MCF 10A (cell line): ENCODE results near the gene ETNK2. TPM values are rescaled to one million over a fixed set of nuclear protein-coding genes. Genes with fewer than 3 reads are reported as not detected.
A peak's percentile ranks its signal among the peaks of the same experiment; 100 is the strongest.

Source experiments
- BruUV-seq: library from RNA; stranded (reverse); fragments of 400-500 nt; replicated peaks from 2 replicates; lab custom pipeline; 2021; lab: Mats Ljungman, UMichigan
- CTCF ChIA-PET: fragments of 300-600 bp; sonication (Branson Sonifier 250); formaldehyde crosslinking; extraction: SDS; loops from one replicate; lab custom pipeline; 2021; ENCODE audit warnings: antibody characterized with exemption, inconsistent platforms; lab: Yijun Ruan, JAX
- POLR2A ChIA-PET: fragments of 300-600, 350-650 bp; sonication (Branson Sonifier 250); formaldehyde crosslinking; extraction: SDS; loops from one replicate; lab custom pipeline; 2020; ENCODE audit warnings: antibody characterized with exemption, inconsistent platforms; lab: Yijun Ruan, JAX
- DNase-seq: peaks from one replicate; pipeline ENCODE4 v3.0.0-alpha.2; 2018; ENCODE audit not compliant: unreplicated experiment
- H3K27ac Mint-ChIP-seq: one replicate; pipeline ENCODE4 v1.8.0; 2022; ENCODE audit warnings: mild to moderate bottlenecking, low read depth, mixed read lengths; ENCODE audit not compliant: unreplicated experiment
- H3K27me3 Mint-ChIP-seq: one replicate; pipeline ENCODE4 v1.8.0; 2022; ENCODE audit warnings: mixed read lengths; ENCODE audit not compliant: insufficient read depth, unreplicated experiment
- H3K36me3 Mint-ChIP-seq: one replicate; pipeline ENCODE4 v1.8.0; 2022; ENCODE audit warnings: mild to moderate bottlenecking, moderate library complexity, mixed read lengths; ENCODE audit not compliant: insufficient read depth, unreplicated experiment
- H3K4me1 Mint-ChIP-seq: one replicate; pipeline ENCODE4 v1.8.0; 2022; ENCODE audit warnings: mixed read lengths; ENCODE audit not compliant: insufficient read depth, unreplicated experiment
- H3K4me3 Mint-ChIP-seq: one replicate; pipeline ENCODE4 v1.8.0; 2022; ENCODE audit warnings: mild to moderate bottlenecking, moderate library complexity, mixed read lengths; ENCODE audit not compliant: unreplicated experiment
- H3K9me3 Mint-ChIP-seq: one replicate; pipeline ENCODE4 v1.8.0; 2022; ENCODE audit warnings: mixed read lengths; ENCODE audit not compliant: unreplicated experiment
- intact Hi-C: fragments of 100-400 bp; cut with micrococcal nuclease; formaldehyde crosslinking; loops from 2 replicates; pipeline ENCODE4 v1.14.1; 2022
- total RNA-seq: library from RNA; stranded (reverse); gene quantifications from 2 replicates; pipeline ENCODE4 v1.2.3, GENCODE V29; 2022
- TF ChIP-seq, protein P1 (sequence below): fragments of 200-600 bp; IDR thresholded peaks from one replicate; pipeline ENCODE4 v1.8.0; 2022; ENCODE audit warnings: antibody characterized with exemption, mild to moderate bottlenecking; ENCODE audit not compliant: unreplicated experiment

The ETNK2 gene
- total RNA-seq, 1 experiment from 2014 or later, result 9.5 TPM

DNA sequence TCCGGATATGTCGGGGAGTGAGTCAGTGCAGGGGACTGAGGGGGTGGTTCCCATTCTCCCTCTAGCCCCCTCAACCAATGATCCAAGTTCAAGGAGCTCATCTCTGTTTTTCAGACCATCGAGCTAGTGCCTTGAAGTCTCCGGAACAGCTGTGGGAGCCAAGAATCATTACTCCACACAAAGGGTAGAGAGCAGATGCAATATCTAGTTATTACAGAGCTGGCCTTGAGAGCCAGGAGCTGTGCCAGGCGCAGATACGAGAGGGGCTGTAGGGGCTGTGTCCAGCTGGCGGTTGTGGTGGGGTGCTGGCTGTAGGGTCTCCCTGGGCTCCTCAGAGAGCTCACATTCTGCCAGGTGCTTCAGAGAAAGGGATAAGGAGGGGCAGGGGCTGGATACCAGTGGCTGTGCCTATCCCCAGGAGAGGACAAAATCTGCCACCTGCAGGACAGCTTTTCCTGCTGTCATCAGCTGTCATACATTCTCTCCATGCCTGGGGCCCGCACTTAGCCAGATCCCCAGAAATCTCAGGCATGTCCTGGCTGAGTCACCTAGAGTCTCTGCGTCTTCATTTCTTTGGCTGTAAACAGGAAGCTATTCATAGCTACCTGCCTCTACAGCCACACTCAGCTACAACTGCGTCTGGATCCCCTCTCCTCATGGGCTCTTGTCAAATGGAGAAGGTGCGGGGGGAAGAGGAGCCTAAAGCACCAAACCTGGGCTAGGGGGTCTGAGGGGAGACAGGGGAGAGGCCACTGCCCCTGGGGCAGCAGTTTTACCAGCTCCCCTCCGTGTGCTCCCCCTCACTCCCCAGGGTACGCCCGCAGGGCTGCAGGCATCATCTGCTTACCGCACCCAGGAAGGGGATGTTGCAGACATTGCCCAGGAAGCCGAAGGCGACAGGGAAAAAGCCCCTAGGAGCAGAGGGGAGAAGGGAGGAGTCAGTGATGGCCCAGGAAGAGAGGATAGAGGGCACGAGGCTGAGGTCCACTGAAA is 46.8 kb upstream of the ETNK2 start:
- Mint-ChIP-seq H3K27ac (no peak overlapping the region), H3K4me1 (peaks cover 6% of the 10 kb centered on the region), H3K4me3 (no peak overlapping the region), H3K27me3 (peaks cover 17% of the 10 kb centered on the region), H3K9me3 (peaks cover 7% of the 10 kb centered on the region), H3K36me3 (no peaks in the 10 kb centered on the region)
- ChIA-PET POLR2A (interaction anchor here (0.6 to 1.8 kb wide), 18 partner anchors 14 to 315 kb away, joined by 3 to 12 read pairs (median 4); partner anchors contain the start of gene REN), CTCF (interaction anchor here (0.6 to 11.3 kb wide), 29 partner anchors 8 to 1229 kb away, joined by 3 to 505 read pairs (median 4); partner anchors contain the start of genes GOLT1A, REN and SNRPE)
- BruUV-seq, result no TSS peak
- TF ChIP-seq, protein P1, sequence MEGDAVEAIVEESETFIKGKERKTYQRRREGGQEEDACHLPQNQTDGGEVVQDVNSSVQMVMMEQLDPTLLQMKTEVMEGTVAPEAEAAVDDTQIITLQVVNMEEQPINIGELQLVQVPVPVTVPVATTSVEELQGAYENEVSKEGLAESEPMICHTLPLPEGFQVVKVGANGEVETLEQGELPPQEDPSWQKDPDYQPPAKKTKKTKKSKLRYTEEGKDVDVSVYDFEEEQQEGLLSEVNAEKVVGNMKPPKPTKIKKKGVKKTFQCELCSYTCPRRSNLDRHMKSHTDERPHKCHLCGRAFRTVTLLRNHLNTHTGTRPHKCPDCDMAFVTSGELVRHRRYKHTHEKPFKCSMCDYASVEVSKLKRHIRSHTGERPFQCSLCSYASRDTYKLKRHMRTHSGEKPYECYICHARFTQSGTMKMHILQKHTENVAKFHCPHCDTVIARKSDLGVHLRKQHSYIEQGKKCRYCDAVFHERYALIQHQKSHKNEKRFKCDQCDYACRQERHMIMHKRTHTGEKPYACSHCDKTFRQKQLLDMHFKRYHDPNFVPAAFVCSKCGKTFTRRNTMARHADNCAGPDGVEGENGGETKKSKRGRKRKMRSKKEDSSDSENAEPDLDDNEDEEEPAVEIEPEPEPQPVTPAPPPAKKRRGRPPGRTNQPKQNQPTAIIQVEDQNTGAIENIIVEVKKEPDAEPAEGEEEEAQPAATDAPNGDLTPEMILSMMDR, result peak; percentile 37
- DNase-seq, result peak; percentile 83
- intact Hi-C loops, result loop anchor here (1.0 to 2.0 kb wide), 2 partner anchors 36 to 338 kb away; partner anchors contain the start of gene SNRPE

DNA sequence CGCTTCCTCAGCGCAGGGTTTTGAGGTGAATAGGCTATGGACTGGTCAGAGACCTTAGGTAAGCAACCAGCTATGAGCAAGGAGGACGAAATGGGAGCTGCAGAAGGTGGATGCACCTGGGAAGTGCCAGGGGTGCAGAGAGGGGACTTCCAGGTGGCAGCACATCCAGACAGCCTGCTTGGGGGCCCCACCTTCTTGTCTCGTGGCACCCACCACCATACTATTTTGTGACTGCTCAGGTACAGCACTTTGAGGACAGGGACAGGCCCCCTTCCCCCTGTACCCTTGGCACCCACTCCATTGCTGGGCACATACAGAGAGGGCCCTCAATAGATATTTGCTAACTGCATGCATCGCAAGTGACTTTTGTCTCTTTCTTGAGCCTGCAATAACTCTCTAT is 45.2 kb upstream of the ETNK2 start:
- TF ChIP-seq, protein P1, result no peak
- Mint-ChIP-seq H3K4me1 (peaks cover 6% of the 10 kb centered on the region), H3K9me3 (peaks cover 7% of the 10 kb centered on the region), H3K4me3 (no peak overlapping the region), H3K27ac (no peak overlapping the region), H3K27me3 (peaks cover 30% of the 10 kb centered on the region), H3K36me3 (no peaks in the 10 kb centered on the region)
- ChIA-PET CTCF (interaction anchor here (0.6 to 11.3 kb wide), 4 partner anchors 9 to 323 kb away, joined by 3 to 505 read pairs (median 40); partner anchors contain the start of gene REN), POLR2A (interaction anchor here (0.9 kb wide), 1 partner anchor 311 kb away, joined by 3 read pairs; no protein-coding TSS in a partner anchor)
- intact Hi-C loops, result no loop called here
- DNase-seq, result no peak
- BruUV-seq, result no TSS peak

DNA sequence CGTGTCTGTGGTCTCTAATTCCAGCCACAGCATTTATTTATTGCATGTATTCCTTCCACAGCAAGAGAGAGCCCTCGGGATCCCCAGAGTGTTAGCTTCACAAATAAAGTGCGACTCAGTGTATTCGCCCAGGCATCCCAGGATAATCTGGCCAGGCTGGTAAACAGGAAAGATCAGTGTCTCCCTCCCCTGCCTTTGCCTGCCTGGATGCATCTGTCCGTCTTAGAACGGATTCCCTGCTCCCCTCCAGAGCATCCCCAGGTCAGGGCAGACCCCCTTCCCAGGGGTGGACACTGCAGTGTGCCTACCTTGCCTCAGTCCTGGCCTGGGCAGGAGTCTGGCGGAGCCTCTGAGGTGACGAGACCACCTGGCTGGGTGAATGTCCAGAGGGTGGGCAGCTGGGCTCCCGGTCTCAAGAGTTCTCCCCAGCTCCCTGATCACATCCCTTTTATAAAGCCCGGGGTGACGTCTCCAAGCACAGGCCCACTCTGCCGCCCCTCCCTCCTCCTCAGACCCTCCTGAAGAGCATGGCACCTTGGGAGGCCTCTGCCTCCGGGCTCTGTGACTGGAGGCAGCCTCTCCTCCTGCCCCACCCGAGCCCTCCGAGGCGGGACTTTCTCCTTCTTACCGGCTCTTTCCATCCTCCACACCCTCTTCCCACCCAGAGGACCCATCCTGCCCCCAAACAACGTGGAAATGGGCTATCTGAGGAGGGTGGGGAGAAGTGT is 44.4 kb upstream of the ETNK2 start, which contains the start of gene KISS1:
TSS of gene KISS1 (minus strand) at position 424 of the 728 bp plus-strand sequence. CDS start 3,615 bp downstream, outside the sequence.
- no peaks in the 10 kb centered on the region for H3K36me3 Mint-ChIP-seq
- POLR2A ChIA-PET, result interaction anchor here (0.9 kb wide), 1 partner anchor 312 kb away, joined by 3 read pairs; no protein-coding TSS in a partner anchor
- CTCF ChIA-PET, result interaction anchor here (0.5 to 11.3 kb wide), 5 partner anchors 16 to 708 kb away, joined by 3 to 505 read pairs (median 3); partner anchors contain the start of gene REN
- no TSS peak for BruUV-seq
- H3K27me3 Mint-ChIP-seq, result peaks cover 30% of the 10 kb centered on the region
- H3K27ac Mint-ChIP-seq, result no peak within 1 kb of the TSS
- H3K4me1 Mint-ChIP-seq, result peaks cover 6% of the 10 kb centered on the region
- no peak for DNase-seq
- H3K4me3 Mint-ChIP-seq, result no peak within 1 kb of the TSS
- intact Hi-C loops, result no loop called here
- TF ChIP-seq, protein P1, result no peak
- peaks cover 7% of the 10 kb centered on the region for H3K9me3 Mint-ChIP-seq
